NCI-H146 treated with DMSO at 0.1 percent for 48 hours (cell line): ENCODE data around the gene ADRM1.

Experiments
- DNase-seq: peaks from one replicate; lab custom pipeline; 2025; ENCODE audit not compliant: unreplicated experiment; lab: John Stamatoyannopoulos, UW

The ADRM1 gene

GRCh38 chr20:62280303-62280702 is 22.5 kb upstream of the ADRM1 start:
- no peak for DNase-seq

- no peak for DNase-seq
Observed at GRCh38 chr20:62281161-62281933, 21.4 kb upstream of the ADRM1 start.

GRCh38 chr20:62282103-62282502 is 20.7 kb upstream of the ADRM1 start:
- DNase-seq = no peak

- no peak for DNase-seq
Observed at GRCh38 chr20:62282877-62283503, 19.8 kb upstream of the ADRM1 start.

GRCh38 chr20:62284448-62284847 is 18.3 kb upstream of the ADRM1 start:
- no peak for DNase-seq

GRCh38 chr20:62285151-62285550 is 17.6 kb upstream of the ADRM1 start:
- no peak for DNase-seq

- DNase-seq = no peak
Observed at GRCh38 chr20:62285722-62286121, 17.1 kb upstream of the ADRM1 start.

- DNase-seq = no peak
Observed at GRCh38 chr20:62286493-62287064, 16.2 kb upstream of the ADRM1 start.

- no peak for DNase-seq
Observed at GRCh38 chr20:62287129-62287528, 15.7 kb upstream of the ADRM1 start.

GRCh38 chr20:62287759-62288534 is 14.8 kb upstream of the ADRM1 start:
- no peak for DNase-seq

GRCh38 chr20:62288535-62289105 is 14.2 kb upstream of the ADRM1 start:
- no peak for DNase-seq

GRCh38 chr20:62289131-62289530 is 13.7 kb upstream of the ADRM1 start:
- no peak for DNase-seq

GRCh38 chr20:62289898-62290297 is 12.9 kb upstream of the ADRM1 start:
- DNase-seq = no peak

GRCh38 chr20:62291251-62292066 is 11.3 kb upstream of the ADRM1 start:
- no peak for DNase-seq

- no peak for DNase-seq
Observed at GRCh38 chr20:62292108-62292507, 10.7 kb upstream of the ADRM1 start.

- DNase-seq = no peak
Observed at GRCh38 chr20:62293111-62293784, 9.5 kb upstream of the ADRM1 start.

- DNase-seq = no peak
Observed at GRCh38 chr20:62293946-62294345, 8.9 kb upstream of the ADRM1 start.

GRCh38 chr20:62294516-62294915 is 8.3 kb upstream of the ADRM1 start:
- no peak for DNase-seq

GRCh38 chr20:62296724-62297448 is 5.9 kb upstream of the ADRM1 start:
- no peak for DNase-seq
